HepG2 (cell line): ENCODE data around the gene OSBPL2. TPM values are rescaled to one million over a fixed set of nuclear protein-coding genes. Genes with fewer than 3 reads are reported as not detected.

ENCODE experiments used
- ADNP ChIP-seq: sonication (generic); formaldehyde crosslinking; IDR thresholded peaks from 2 replicates; pipeline ENCODE4 v1.4.0; 2020; ENCODE audit warnings: missing genetic modification reagents
- ARNT2 ChIP-seq: sonication (generic); formaldehyde crosslinking; IDR thresholded peaks from 2 replicates; pipeline ENCODE4 v1.8.0; 2022; ENCODE audit warnings: mild to moderate bottlenecking, low read depth, missing genetic modification reagents, moderate library complexity
- CHCHD3 ChIP-seq: sonication (generic); formaldehyde crosslinking; IDR thresholded peaks from 2 replicates; pipeline ENCODE4 v1.8.0; 2022; ENCODE audit warnings: mild to moderate bottlenecking, missing genetic modification reagents, moderate library complexity
- DBP ChIP-seq: sonication (generic); formaldehyde crosslinking; IDR thresholded peaks from 2 replicates; pipeline ENCODE4 v1.4.0; 2020; ENCODE audit warnings: missing genetic modification reagents; ENCODE audit errors: not compliant biosample characterization
- FOSL2 ChIP-seq: sonication (generic); formaldehyde crosslinking; IDR thresholded peaks from 2 replicates; pipeline ENCODE4 v1.4.0; 2020; ENCODE audit warnings: missing genetic modification reagents
- HDAC2 ChIP-seq: sonication (generic); formaldehyde crosslinking; IDR thresholded peaks from 2 replicates; pipeline ENCODE4 v1.4.0; 2020; ENCODE audit warnings: missing genetic modification reagents
- HOXD1 ChIP-seq: sonication (generic); formaldehyde crosslinking; IDR thresholded peaks from 2 replicates; pipeline ENCODE4 v1.5.0; 2020; ENCODE audit warnings: missing genetic modification reagents
- IRX3 ChIP-seq: sonication (generic); formaldehyde crosslinking; IDR thresholded peaks from 2 replicates; pipeline ENCODE4 v1.8.1; 2023; ENCODE audit warnings: mild to moderate bottlenecking, low read depth, missing genetic modification reagents, borderline replicate concordance
- KAT2B ChIP-seq: fragments of 150-350 bp; IDR thresholded peaks from 2 replicates; pipeline ENCODE4 v1.6.1; 2014; ENCODE audit warnings: low read depth, low read length, borderline replicate concordance
- KAT8 ChIP-seq: IDR thresholded peaks from 2 replicates; pipeline ENCODE4 v1.6.1; 2016; ENCODE audit warnings: missing genetic modification reagents, missing compliant biosample characterization
- NR1H2 ChIP-seq: sonication (generic); formaldehyde crosslinking; IDR thresholded peaks from 2 replicates; pipeline ENCODE4 v1.8.1; 2022; ENCODE audit warnings: low read depth, missing genetic modification reagents, borderline replicate concordance
- PITX1 ChIP-seq: sonication (generic); formaldehyde crosslinking; IDR thresholded peaks from 2 replicates; pipeline ENCODE4 v1.5.1; 2020; ENCODE audit warnings: mild to moderate bottlenecking, missing genetic modification reagents
- POGK ChIP-seq: sonication (generic); formaldehyde crosslinking; conservative IDR thresholded peaks from 2 replicates; pipeline ENCODE4 v1.8.0; 2022; ENCODE audit warnings: mild to moderate bottlenecking, moderate library complexity, missing genetic modification reagents
- RBM39 ChIP-seq: fragments of 200-400 bp; formaldehyde crosslinking; IDR thresholded peaks from one replicate; pipeline ENCODE4 v1.6.1; 2018; ENCODE audit warnings: antibody characterized with exemption, mild to moderate bottlenecking, low read depth, low read length; ENCODE audit not compliant: poor library complexity, severe bottlenecking
- RNF219 ChIP-seq: sonication (generic); formaldehyde crosslinking; IDR thresholded peaks from 2 replicates; pipeline ENCODE4 v1.5.0; 2020; ENCODE audit warnings: mild to moderate bottlenecking, missing genetic modification reagents
- SP140L ChIP-seq: sonication (generic); formaldehyde crosslinking; IDR thresholded peaks from 2 replicates; pipeline ENCODE4 v1.4.0; 2020; ENCODE audit warnings: missing genetic modification reagents, borderline replicate concordance
- ZBTB25 ChIP-seq: IDR thresholded peaks from 2 replicates; pipeline ENCODE4 v1.6.1; 2018; ENCODE audit warnings: missing genetic modification reagents
- ZBTB38 ChIP-seq: sonication (generic); formaldehyde crosslinking; IDR thresholded peaks from 2 replicates; pipeline ENCODE4 v1.5.1; 2020; ENCODE audit warnings: mild to moderate bottlenecking, missing genetic modification reagents
- ZBTB8A ChIP-seq: sonication (generic); formaldehyde crosslinking; IDR thresholded peaks from 2 replicates; pipeline ENCODE4 v1.4.0; 2020; ENCODE audit warnings: mild to moderate bottlenecking, low read depth, missing genetic modification reagents, borderline replicate concordance
- ZNF205 ChIP-seq: IDR thresholded peaks from 2 replicates; pipeline ENCODE4 v1.6.1; 2018; ENCODE audit warnings: missing biosample characterization, missing genetic modification reagents
- ZNF230 ChIP-seq: sonication (generic); formaldehyde crosslinking; IDR thresholded peaks from 2 replicates; pipeline ENCODE4 v1.4.0; 2020; ENCODE audit warnings: mild to moderate bottlenecking, missing genetic modification reagents
- ZNF484 ChIP-seq: sonication (generic); formaldehyde crosslinking; IDR thresholded peaks from 2 replicates; pipeline ENCODE4 v1.5.1; 2020; ENCODE audit warnings: mild to moderate bottlenecking, low read depth, missing genetic modification reagents, borderline replicate concordance
- ZNF501 ChIP-seq: sonication (generic); formaldehyde crosslinking; IDR thresholded peaks from 2 replicates; pipeline ENCODE4 v1.5.1; 2020; ENCODE audit warnings: mild to moderate bottlenecking, moderate library complexity, missing genetic modification reagents
- ZNF761 ChIP-seq: sonication (generic); formaldehyde crosslinking; conservative IDR thresholded peaks from 2 replicates; pipeline ENCODE4 v1.4.0; 2020; ENCODE audit warnings: mild to moderate bottlenecking, missing genetic modification reagents
- polyA plus RNA-seq, 8 experiments: library from polyadenylated mRNA; depleted of rRNA in 3 of 8; stranded (reverse) in 7 of 8; unstranded in 1 of 8; fragments of >200 nt; fragmentation: Illumina TruSeq in 4 of 8; extraction: Trizol in 4 of 8; gene quantifications; 2 replicates each; pipeline versions ENCODE4 v1.2.1 to v1.2.3, GENCODE V29; 2011 to 2016; ENCODE audit warnings: low read depth in 4 of 8, missing spikeins in 1 of 8, mixed read lengths in 1 of 8; ENCODE audit not compliant: insufficient read depth in 1 of 8
- total RNA-seq, 5 experiments: library from RNA; depleted of rRNA; stranded (reverse); fragments of >200 nt; fragmentation: Illumina TruSeq; extraction: Trizol; gene quantifications; 2 replicates each; pipeline ENCODE4 v1.2.3, GENCODE V29; 2016; ENCODE audit warnings: low read depth in 1 of 5

The OSBPL2 gene
- total and polyA plus RNA-seq, 2 of the 13 experiments (the other 11 are each of a cell fraction or from before 2014, with no cell fraction given) = 18.5 to 37.4 TPM

GRCh38 chr20:62219992-62220665 is 18.2 kb upstream of the OSBPL2 start, which contains the start of gene HRH3 (continued):
- TF ChIP-seq ARNT2 (CRISPR knock-in tag) (peak; percentile 96), ZBTB8A (CRISPR knock-in tag) (no peak), CHCHD3 (CRISPR knock-in tag) (peak; percentile 89; the same call in 1 of the 2 replicates), ADNP (no peak), HOXD1 (CRISPR knock-in tag) (0 out of 2 replicates have a peak, but pooled peaks have one; percentile 48), ZBTB38 (CRISPR knock-in tag) (no peak), PITX1 (no peak), IRX3 (CRISPR knock-in tag) (0 out of 2 replicates have a peak, but pooled peaks have one; percentile 72), ZNF230 (no peak; the same call in 1 of the 2 replicates), RNF219 (CRISPR knock-in tag) (no peak), HDAC2 (no peak), SP140L (peak; percentile 70; the same call in 1 of the 2 replicates), ZBTB25 (CRISPR knock-in tag) (peak; percentile 77; the same call in 1 of the 2 replicates), ZNF484 (0 out of 2 replicates have a peak, but pooled peaks have one; percentile 78), FOSL2 (CRISPR knock-in tag) (peak; percentile 47; the same call in 1 of the 2 replicates), ZNF205 (0 out of 2 replicates have a peak, but pooled peaks have one; percentile 42), KAT8 (CRISPR knock-in tag) (0 out of 2 replicates have a peak, but pooled peaks have one; percentile 28), POGK (CRISPR knock-in tag) (peak; percentile 92), NR1H2 (CRISPR knock-in tag) (peak; percentile 68; the same call in 1 of the 2 replicates), DBP (CRISPR knock-in tag) (peak; percentile 76), ZNF761 (CRISPR knock-in tag) (0 out of 2 replicates have a peak, but pooled peaks have one; percentile 40), RBM39 (no peak), ZNF501 (CRISPR knock-in tag) (peak; percentile 46; the same call in 1 of the 2 replicates), KAT2B (no peak)
